Endometrial microvascular endothelial cells (primary cell): ENCODE data around the gene NOSIP. TPM values are rescaled to one million over a fixed set of nuclear protein-coding genes. Genes with fewer than 3 reads are reported as not detected.

Experiments
- in situ Hi-C: cut with HindIII; loops from 2 replicates; pipeline ENCODE4 v1.10.0; 2017; ENCODE audit warnings: low sequenced_read_pairs, low pct_unique_long_range_greater_than_20kb; ENCODE audit errors: inconsistent ontology term
- total RNA-seq: library from RNA; depleted of rRNA; stranded (reverse); fragments of >200 nt; gene quantifications from one replicate; pipeline ENCODE4 v1.2.3, GENCODE V29; 2015; ENCODE audit errors: inconsistent ontology term

The NOSIP gene
- total RNA-seq, 1 donor from 2014 or later: 107 TPM

- in situ Hi-C loops: no loop called here
These were observed 451 bp downstream of the NOSIP start for GRCh38 chr19:49579947-49580263.

- in situ Hi-C loops: no loop called here
These were observed 1.2 kb downstream of the NOSIP start for GRCh38 chr19:49579193-49579592.

- in situ Hi-C loops: no loop called here
These were observed 6.1 kb downstream of the NOSIP start for GRCh38 chr19:49574206-49574755.

DNA sequence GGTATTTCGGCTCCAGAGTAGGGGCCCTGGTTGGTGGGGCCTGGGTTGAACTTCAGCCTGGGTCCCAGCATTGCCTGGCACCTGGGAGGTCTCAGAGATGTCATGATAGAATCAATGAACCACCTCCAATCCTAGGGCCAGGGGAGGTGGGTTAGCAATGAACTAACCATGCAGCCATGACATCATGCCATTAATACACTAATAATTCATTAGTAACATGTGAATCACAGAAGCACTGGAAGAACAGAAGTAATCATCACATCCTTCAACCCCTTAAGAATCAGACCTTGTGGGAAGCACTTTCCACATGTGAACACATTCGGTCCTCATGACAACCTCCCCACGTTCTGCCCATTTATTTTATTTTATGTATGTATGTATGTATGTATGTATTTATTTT lies 6.9 kb downstream of the NOSIP start:
- in situ Hi-C loops: no loop called here

GRCh38 chr19:49573009-49573408 lies 7.3 kb downstream of the NOSIP start:
- in situ Hi-C loops: no loop called here

DNA sequence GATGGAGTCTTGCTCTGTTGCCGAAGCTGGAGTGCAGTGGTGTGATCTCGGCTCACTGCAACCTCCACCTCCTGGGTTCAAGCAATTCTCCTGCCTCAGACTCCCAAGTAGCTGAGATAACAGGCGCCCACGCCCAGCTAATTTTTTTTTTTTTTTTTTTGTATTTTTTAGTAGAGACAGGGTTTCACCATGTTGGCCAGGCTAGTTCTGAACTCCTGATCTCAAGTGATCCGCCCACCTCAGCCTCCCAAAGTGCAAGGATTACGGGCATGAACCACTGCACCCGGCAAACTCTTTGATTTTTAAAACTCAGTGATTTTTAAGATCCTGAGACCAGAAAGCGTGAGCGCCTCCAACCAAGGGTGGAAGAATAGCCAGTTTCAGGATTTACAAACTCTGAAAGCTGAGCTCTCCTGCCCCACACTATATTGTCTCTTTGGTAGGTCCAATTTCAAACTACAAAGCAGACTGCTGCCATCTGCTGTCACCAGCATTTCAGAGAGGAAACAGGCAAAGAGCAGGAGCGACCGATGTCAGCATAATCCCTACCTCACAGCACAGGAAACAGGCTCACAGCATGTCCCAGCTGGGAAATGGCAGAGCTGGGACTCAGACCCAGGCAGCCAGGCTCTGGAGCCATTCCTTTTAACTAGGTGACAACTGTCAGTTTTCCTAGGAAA lies 9.2 kb downstream of the NOSIP start:
- in situ Hi-C loops: no loop called here

GRCh38 chr19:49570138-49570856 lies 10.1 kb downstream of the NOSIP start:
- in situ Hi-C loops: no loop called here

GRCh38 chr19:49567861-49568441 lies 12.4 kb downstream of the NOSIP start:
- in situ Hi-C loops: no loop called here

DNA sequence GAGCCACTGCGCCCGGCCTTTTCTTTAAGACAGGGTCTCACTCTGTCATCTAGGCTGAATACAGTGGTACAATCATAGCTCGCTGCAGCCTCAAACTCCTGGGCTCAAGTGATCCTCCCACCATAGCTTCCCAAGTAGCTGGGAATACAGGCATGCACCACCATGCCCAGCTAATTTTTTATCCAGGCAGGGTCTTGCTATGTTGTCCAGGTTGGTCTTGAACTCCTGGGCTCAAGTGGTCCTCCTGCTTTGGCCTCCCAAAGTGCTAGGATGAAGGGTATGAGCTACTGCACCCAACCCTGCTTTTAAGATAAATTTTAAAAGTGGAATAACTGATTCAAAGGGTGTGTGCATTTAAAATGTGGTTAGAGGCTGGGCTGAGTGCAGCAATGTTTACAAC lies 14.1 kb downstream of the NOSIP start:
- in situ Hi-C loops: no loop called here

GRCh38 chr19:49565261-49565660 lies 15.1 kb downstream of the NOSIP start:
- in situ Hi-C loops: no loop called here

- in situ Hi-C loops: no loop called here
These were observed 15.7 kb downstream of the NOSIP start for GRCh38 chr19:49564616-49565045.

- in situ Hi-C loops: no loop called here
These were observed 19.9 kb downstream of the NOSIP start for GRCh38 chr19:49560358-49560900.

DNA sequence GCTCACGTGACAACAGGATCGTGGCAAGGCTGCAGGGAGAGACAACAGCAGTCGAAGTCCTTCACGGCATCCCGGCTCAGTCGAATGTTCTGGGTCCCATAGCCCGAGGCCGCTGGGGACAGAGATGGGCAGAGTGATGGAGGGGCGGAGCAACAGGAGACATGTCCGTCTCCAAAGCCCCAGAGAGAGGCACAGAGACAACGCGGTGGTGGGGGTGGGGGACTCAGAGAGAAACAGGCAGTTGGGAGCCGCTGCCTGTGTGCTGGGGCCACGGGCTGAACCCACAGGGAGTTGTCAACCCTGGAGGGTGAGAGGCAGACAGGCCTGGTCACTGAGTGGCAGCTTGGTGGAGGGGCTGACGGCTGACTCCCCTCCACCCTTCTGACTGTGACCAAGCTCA lies 20.4 kb downstream of the NOSIP start:
- in situ Hi-C loops: no loop called here

DNA sequence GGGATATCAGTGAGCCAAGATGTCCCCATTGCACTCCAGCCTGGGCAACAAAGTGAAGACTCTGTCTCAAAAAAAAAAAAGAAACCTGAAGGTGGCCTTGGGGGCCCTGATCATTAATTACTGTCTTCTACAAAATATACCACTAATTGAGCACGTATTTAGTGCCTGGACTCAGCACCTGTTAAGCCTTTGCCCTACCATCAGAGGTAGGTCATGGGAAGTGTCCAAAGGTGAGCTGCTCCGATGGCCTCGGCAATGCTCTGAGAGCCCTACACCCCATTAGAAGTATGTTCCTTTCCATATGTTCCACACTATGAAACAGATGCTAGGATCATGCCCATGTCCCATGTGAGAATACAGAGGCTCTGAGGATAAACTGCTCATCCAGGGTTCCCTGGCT lies 20.9 kb downstream of the NOSIP start:
- in situ Hi-C loops: no loop called here

DNA sequence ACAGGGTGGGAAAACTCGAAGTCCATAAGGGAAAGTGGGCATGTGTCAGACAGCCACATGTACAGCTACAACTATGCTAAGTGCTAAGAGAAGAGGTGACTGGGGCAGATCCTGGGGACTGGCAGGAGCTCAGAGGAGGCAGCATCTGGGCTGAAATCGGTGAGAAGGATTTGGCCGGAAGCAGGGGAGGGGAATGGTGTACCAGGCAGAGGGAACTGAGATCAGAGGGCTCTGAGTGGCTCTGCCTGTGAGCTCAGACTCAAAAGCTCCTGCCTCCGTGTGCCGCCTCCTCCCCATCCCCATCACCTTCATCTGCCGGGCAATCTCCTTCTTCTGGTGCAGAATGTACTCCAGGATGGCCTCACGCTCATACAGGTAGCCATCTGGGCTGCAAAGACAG lies 21.8 kb downstream of the NOSIP start:
- in situ Hi-C loops: no loop called here

DNA sequence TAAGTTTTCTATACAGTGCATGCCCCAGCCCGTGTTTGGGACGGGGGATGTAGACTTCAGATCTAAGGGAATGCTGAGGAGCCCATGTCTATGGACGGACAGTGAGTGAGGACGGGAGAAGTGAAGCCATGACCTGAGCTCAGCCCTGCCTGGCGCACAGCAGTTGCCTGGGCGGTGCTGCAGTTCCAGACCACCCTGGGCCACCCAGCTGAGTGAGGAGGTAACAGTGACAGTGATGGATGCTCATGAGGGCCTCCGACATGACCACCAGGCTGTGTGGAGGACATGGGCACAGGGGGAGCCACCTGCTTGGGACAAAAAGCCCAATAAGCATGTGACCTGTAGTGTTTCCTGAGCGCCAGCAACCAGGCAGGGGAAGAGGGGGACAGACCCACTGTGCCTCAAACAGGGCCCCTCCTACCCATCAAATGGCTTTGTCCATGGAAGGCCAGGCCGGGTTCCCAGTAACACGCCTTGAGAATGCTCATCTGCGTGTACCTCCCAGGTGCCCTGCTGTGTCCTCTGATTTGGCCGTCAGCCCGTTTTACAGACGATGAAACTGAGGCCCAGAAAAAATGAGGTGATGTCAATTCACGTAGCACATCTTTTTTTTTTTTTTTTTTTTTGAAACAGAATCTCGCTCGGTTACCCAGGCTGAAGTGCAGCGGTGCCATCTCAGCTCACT lies 22.6 kb downstream of the NOSIP start:
- in situ Hi-C loops: no loop called here

- in situ Hi-C loops: no loop called here
These were observed 23.7 kb downstream of the NOSIP start for GRCh38 chr19:49556412-49557398.
